ENCODE data around the gene C1orf159.

DNA sequence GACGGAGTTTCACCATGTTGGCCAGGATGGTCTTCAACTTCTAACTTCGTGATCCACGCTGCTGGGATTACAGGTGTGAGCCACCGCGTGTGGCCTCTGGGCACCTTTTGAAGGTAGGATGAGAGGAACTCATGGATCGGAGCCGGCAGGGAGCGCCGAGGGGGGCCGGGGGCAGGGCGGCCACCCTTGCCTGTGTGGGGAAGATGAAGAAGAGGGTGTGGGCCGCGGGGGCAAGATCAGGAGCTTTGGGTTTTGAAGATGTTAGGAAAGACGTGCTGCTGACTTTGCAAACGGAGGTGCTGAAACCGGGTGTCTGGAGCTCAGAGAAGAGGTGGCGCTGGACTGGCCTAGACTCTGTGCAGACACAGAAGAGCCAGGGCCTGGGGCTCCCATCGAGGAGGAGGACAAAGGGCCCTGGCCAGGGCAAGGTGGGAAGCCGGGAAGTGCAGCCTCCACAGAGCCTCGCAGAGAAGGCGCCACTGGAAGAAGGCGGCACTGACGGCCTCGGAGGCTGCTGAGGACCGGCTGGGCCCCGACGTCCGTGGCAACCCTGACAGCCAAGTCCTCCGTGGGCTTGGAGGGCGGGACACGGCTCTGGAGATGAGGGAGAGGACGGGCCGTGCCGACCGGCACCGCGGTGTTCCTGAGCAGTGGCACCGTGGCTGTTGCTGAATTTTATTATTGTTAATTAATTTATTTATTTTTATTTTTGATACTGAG is 55.4 kb downstream of the C1orf159 start:
- TF ChIP-seq, protein P1, sequence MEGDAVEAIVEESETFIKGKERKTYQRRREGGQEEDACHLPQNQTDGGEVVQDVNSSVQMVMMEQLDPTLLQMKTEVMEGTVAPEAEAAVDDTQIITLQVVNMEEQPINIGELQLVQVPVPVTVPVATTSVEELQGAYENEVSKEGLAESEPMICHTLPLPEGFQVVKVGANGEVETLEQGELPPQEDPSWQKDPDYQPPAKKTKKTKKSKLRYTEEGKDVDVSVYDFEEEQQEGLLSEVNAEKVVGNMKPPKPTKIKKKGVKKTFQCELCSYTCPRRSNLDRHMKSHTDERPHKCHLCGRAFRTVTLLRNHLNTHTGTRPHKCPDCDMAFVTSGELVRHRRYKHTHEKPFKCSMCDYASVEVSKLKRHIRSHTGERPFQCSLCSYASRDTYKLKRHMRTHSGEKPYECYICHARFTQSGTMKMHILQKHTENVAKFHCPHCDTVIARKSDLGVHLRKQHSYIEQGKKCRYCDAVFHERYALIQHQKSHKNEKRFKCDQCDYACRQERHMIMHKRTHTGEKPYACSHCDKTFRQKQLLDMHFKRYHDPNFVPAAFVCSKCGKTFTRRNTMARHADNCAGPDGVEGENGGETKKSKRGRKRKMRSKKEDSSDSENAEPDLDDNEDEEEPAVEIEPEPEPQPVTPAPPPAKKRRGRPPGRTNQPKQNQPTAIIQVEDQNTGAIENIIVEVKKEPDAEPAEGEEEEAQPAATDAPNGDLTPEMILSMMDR (tag by site-specific recombination; IDR thresholded peaks at IDR 0.05) = no peak
- TF ChIP-seq HOXA7 (CRISPR knock-in tag; IDR thresholded peaks at IDR 0.05; ENCODE audit: borderline replicate concordance) (no peak), ZNF274 (IDR thresholded peaks at IDR 0.05; ENCODE audit: low read length) (no peak), ZNF274 (tag by site-specific recombination; IDR thresholded peaks at IDR 0.05; ENCODE audit: borderline replicate concordance) (no peak), PRDM1 (tag by site-specific recombination; IDR thresholded peaks at IDR 0.05) (no peak)
- TF ChIP-seq, protein P2, sequence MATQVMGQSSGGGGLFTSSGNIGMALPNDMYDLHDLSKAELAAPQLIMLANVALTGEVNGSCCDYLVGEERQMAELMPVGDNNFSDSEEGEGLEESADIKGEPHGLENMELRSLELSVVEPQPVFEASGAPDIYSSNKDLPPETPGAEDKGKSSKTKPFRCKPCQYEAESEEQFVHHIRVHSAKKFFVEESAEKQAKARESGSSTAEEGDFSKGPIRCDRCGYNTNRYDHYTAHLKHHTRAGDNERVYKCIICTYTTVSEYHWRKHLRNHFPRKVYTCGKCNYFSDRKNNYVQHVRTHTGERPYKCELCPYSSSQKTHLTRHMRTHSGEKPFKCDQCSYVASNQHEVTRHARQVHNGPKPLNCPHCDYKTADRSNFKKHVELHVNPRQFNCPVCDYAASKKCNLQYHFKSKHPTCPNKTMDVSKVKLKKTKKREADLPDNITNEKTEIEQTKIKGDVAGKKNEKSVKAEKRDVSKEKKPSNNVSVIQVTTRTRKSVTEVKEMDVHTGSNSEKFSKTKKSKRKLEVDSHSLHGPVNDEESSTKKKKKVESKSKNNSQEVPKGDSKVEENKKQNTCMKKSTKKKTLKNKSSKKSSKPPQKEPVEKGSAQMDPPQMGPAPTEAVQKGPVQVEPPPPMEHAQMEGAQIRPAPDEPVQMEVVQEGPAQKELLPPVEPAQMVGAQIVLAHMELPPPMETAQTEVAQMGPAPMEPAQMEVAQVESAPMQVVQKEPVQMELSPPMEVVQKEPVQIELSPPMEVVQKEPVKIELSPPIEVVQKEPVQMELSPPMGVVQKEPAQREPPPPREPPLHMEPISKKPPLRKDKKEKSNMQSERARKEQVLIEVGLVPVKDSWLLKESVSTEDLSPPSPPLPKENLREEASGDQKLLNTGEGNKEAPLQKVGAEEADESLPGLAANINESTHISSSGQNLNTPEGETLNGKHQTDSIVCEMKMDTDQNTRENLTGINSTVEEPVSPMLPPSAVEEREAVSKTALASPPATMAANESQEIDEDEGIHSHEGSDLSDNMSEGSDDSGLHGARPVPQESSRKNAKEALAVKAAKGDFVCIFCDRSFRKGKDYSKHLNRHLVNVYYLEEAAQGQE (tag by site-specific recombination; IDR thresholded peaks at IDR 0.05) = no peak
